Middle frontal gyrus (tissue), 1 donor: ENCODE data around the gene ZNF341.
A peak's percentile ranks its signal among the peaks of the same experiment; 100 is the strongest.

Source experiments
- DNase-seq: peaks from one replicate; pipeline ENCODE4 v3.0.0-alpha.2; 2015; ENCODE audit warnings: low spot score; ENCODE audit errors: extremely low spot score

Gene ZNF341

DNA sequence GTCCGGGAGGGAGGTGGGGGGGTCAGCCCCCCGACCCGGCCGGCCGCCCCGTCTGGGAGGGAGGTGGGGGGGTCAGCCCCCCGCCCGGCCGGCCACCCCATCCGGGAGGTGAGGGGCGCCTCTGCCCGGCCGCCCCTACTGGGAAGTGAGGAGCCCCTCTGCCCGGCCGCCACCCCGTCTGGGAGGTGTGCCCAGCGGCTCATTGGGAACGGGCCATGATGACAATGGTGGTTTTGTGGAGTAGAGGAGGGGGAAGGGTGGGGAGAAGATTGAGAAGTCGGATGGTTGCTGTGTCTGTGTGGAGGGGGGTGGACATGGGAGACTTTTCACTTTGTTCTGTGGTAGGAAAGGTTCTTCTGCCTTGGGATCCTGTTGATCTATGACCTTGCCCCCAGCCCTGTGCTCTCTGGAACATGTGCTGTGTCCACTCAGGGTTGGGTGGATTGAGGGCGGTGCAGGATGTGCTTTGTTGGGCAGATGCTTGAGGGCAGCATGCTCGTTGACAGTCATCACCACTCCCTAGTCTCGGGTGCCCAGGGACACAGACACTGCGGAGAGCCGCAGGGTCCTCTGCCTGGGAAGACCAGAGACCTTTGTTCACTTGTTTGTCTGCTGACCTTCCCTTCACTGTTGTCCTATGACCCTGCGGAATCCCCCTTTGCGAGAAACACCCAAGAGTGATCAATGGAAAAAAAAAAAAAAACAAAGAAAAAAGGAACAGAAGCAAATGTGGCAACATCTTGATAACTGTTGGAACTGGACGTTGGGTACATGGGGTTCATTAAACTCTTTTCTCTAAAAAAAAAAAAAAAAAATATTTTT lies 30.0 kb upstream of the ZNF341 start:
- DNase-seq = no peak

DNA sequence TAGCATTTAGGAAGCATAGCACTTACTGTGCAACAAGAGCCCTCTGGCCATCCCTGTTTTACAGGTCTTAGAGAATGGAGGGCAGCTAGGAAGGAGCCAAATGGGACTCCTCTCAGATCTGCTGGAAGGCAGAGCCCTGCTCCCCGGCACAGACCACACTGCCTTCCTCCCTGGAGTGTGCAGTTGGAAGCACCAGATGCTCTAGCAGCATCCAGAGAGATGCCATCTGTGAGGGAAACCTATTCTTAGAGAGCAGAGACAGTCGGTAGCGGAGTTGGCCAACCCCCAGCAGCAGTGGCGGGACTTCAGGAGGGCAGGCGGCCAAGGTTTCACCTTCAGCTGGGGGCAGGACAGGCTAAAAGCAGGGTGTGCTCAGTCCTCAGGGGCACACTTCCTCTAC lies 28.9 kb upstream of the ZNF341 start:
- peak; percentile 65 for DNase-seq

- no peak for DNase-seq
These were observed 28.2 kb upstream of the ZNF341 start for GRCh38 chr20:33703498-33704137.

GRCh38 chr20:33704197-33704924 lies 27.4 kb upstream of the ZNF341 start:
- no peak for DNase-seq

DNA sequence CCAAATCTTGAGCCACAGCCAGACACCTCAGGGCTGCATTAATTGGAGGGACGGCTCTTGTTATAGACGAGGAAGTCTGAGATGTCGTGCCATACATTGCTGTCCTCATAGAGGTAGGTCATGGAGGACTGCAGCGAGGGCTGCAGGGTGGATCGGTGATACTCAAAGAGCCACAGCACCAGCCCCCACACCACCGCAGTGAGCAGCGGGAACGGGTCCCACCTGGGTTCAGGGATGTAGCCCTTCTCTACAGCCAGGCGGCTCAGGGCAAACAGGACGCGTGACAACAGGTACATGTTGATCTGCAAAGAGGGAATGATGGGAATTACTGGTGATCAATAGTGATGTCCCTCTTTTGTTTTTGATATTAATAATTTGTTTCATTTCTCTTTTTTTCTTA lies 24.1 kb upstream of the ZNF341 start:
- no peak for DNase-seq

DNA sequence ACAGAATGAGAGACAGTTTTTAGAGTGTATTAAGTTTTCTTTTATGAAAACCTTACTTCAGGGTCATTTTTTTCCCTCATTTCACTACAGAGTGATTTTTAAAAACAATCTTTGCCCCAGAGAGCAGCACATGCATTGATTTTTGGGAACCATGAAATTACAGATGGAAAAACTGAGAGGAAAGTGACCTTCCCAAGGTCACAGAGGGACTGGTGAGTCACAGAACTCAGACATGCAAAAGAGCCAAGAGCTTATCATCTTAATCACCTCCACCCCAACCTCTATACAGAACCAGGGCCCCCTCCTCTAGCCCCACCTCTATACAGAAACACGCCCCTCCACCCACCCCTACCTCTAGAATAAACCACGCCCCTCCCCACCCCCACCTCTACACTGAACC lies 22.4 kb upstream of the ZNF341 start:
- no peak for DNase-seq

GRCh38 chr20:33709905-33710541 lies 21.8 kb upstream of the ZNF341 start:
- DNase-seq = no peak

GRCh38 chr20:33710681-33711445 lies 20.9 kb upstream of the ZNF341 start:
- no peak for DNase-seq

DNA sequence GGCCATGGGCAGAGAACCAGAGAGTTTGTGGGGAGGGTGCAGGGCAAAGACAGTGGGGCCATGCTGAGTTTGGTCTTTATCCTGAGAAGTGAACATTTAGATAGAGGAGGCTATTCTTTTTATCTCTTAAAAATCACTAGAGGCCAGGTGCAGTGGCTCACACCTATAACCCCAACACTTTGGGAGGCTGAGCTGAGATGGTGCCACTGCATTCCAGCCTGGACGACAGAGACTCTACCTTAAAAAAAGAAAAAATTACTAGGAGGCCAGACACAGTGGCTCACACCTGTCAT lies 20.4 kb upstream of the ZNF341 start:
- no peak for DNase-seq

- no peak for DNase-seq
These were observed 17.9 kb upstream of the ZNF341 start for GRCh38 chr20:33713865-33714367.

DNA sequence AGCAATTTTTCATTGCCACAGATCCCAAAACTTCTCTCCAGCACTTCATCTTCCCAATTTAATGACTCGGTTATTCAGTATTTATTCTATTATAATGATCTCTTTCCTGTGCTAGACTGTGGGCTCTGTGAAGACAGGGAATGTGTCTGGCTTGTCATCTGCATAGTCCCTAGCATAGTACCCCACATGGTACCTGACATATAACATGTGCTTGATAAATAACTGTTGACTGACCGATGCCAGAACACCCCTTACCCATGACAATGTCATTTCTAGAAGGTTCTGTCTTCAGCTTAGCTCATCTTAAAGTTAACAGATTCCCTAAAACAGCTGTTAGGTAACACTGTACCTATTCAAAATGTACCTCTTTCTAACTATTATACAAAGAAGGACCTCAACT lies 15.3 kb upstream of the ZNF341 start:
- DNase-seq = no peak

GRCh38 chr20:33719277-33719988 lies 12.4 kb upstream of the ZNF341 start:
- DNase-seq = no peak

- DNase-seq = peak; percentile 97
These were observed 11.6 kb upstream of the ZNF341 start, which contains the start of gene PXMP4 for GRCh38 chr20:33719989-33720709. Gene PXMP4, minus strand, starts transcription at chr20:33720310. Its CDS starts 103 bp downstream, at chr20:33720207.

DNA sequence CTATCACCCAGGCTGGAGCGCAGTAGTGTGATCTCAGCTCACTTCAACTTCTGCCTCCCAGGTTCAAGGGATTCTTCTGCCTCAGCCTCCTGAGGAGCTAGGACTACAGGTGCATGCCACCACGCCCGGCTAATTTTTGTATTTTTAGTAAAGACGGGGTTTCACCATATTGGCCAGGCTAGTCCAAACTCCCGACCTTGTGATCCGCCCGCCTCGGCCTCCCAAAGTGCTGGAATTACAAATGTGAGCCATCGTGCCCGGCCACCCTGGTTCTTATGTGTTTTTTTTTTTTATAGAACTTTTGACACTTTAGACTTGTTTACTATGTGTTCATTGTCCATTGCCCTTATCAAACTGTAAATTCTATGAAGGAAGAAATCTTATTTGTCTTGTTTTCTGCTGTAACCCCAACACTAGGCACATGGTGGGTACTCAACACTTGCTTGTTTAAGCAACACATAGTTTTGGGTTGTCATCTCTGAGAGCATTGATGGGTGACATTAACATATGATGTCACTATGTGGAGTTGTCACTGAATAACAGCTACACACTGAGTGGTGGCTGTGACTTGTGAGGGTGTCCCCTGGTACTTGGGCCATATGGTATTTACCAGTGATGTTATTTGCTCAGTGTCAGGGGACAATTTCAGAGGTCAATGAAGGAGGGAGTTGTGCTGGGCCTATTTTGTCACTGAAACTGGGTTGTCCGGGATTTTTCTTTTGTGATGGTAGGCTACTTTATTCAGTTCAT lies 10.2 kb upstream of the ZNF341 start:
- no peak for DNase-seq

GRCh38 chr20:33724439-33725094 lies 7.2 kb upstream of the ZNF341 start:
- no peak for DNase-seq

DNA sequence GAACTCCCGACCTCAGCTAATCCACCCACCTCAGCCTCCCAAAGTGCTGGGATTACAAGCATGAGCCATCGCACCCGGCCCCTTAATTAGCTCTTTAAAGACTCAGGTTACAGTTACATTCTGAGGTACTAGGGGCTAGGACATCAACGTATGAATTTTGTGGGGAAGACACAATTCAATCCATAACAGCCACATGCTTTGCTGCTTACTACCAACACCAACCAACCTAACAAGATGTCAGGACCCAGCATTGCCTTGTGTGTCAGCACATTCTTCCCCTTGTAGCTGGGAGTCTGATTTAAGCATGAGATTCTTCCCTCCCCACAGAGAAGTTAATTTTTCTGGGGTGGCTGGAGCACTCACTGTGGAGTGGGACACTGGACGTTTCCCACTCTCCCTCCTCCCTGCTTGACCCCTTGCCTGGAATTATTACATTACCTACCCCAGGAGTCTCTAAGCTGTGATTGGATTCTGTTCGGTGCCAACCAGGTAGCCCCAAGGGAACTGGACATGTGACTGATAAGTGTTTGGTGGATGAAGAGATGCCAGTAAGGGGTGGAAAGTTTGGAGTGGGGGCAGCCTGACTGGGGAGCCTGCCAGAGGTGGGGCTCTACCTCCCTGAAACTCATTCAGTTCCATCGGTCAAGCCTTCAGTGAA lies 6.1 kb upstream of the ZNF341 start:
- no peak for DNase-seq

DNA sequence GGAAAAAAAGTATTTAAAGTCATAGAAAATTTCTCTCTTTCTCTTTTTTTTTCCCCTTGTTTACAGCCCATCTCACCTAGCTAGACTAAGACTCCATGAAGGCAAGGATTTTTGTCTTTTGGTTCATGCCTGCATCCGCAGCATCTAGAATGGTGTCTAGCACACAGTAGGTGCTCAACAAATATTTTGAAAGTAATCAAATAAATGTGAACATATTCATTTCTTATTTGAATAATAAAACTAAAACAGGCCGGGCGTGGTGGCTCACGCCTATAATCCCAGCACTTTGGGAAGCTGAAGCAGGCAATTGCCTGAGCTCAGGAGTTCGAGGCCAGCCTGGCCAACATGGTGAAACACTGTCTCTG lies 4.7 kb upstream of the ZNF341 start:
- no peak for DNase-seq

GRCh38 chr20:33727806-33728205 lies 4.0 kb upstream of the ZNF341 start:
- DNase-seq = no peak
